Umbilical cord (tissue), 2 donors: ENCODE measurements around the gene UBE4B. TPM values are rescaled to one million over a fixed set of nuclear protein-coding genes. Genes with fewer than 3 reads are reported as not detected.

ENCODE experiments used
- DNase-seq: peaks from one replicate; pipeline ENCODE4 v3.0.0-alpha.2; 2015; ENCODE audit warnings: low spot score
- total RNA-seq: library from RNA; depleted of rRNA; stranded (reverse); fragments of >200 nt; gene quantifications from one replicate; pipeline ENCODE4 v1.2.3, GENCODE V29; 2014; ENCODE audit warnings: low replicate concordance; ENCODE audit not compliant: insufficient read depth

The UBE4B gene
- total RNA-seq, 1 donor from 2014 or later, result 36.4 TPM

DNA sequence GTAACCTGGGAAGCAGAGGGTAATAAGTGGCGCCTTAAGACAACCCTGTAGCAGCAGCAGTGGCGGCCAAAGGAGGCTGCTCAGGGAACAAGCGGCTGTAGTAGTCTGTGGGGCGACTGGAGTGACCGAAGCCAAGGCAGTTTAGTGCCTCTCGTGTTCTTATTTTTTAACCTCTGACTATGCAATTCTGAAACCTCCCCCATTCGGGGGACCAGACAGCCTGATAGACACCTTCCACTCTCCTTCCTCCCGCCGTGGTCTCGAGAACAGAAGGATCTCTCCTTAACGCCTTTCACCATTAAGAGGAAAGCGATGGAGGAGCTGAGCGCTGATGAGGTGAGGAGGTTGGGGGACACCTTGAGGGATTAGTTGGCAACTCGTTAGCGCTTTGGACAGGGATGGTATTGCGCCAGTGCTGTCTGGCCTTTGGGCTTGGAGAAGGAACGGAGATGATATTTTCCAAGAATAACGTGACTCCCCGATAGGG, 644 bp downstream of the UBE4B start:
- DNase-seq, result no peak

DNA sequence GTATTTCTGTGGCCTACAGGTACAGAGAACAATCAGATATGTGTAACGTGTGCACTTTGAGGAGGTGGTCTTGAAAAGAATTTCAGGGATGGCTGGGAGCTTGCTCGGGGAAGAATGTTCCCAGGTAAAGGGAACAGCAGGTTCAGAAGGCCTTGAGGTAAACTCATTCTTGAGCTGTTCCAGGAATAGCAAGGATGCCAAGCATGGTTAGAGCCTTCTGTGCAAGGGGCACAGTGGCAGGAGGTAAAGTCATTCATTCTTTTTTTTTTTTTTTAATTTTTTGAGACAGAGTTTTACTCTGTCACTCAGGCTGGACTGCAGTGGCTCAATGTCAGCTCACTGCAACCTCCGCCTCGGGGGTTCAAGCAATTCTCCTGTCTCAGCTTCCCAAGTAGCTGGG, 10.0 kb downstream of the UBE4B start:
- no peak for DNase-seq

DNA sequence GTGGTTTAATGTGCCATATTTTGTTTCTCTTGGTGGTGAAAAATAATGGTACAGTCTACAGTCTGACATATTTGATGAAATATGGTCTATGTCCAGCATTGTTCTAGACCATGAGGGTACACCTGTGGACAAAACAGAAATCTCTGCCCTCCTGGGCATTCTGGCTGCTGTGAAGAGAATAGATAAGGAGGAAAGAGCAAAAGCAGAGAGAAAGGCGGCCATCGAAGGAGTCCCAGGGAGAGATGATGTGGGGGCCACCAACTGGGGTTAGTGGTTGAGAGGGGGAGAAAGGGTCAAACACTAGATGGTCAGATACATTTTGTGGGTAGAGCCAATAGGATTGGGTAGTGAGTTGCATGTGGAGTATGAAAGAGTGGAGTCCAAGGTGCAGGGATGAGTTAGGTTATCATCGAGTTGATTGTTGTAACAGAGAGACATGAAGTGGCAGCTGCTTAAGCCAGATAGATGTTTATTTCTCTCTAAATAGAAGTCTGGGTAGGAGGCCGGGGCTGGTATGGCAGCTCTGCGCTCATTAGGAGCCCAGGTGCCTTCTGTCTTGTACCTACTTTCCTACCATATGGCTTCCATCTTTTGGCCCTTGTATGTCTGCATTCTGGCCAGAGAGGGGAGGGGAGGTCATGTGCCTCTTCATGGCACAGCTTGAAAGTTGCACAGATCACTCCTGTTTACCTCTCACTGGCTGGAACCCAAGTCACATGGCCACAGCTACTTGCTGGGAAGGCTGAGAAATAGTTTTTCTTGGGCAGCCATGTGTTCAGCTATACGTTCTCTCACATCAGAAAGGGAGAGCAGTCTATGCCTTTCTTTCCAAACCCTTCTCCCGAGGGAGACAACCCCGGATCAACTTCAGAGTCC, 13.0 kb downstream of the UBE4B start:
- DNase-seq, result peak; percentile 51

DNA sequence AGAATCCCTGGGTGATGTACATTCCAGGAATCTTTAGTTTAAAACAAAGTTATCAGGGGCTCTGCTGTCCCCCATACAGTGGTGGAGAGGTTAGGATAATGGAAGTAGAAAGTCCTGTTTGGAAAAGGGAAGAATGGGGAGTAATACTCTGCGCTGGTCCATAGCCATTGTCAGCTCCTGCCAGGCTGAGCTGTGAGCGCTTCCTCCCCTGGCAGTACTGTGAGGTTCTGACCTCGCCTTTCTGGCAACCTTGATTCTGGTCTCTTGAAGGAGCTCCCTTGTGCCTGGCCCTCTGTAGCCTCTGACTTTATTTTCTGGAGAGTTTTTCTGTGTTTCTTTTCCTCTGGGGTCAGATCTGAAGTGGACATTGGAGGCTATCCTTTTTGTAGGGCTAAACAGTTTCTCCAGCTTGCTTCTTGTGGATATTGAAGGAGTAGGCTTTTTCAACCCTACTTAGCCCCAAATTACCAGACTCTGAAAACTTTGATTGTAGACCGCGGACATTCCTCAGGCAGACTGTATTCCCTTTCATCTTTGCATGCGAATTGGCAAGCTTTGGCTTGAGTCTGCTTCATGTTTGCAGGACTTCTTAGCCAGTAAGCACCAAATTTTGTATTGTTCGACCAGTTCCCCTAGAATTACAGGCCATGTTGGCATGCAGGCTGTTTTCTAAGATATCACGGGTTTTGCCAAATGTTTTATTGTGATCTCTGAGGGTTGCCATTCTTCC, 13.8 kb downstream of the UBE4B start:
- no peak for DNase-seq

DNA sequence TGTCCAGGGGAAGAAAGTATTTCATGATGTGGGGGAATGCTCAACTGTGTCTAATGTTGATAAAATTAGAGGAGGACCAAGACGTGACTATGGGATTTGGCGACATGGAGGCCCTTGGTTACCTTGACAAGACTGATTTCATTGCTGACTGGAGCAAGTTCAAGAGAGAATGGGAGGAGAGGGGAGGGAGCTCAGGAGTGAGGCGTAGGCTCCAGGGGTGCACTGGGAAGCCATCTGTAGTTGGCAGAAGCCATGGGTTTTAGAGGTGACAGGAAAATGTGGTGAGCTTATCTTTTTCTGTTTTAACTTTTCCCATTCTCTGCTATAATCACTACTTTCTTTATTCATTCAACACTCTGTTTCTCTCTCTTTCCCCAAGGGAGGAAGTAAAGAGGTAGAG, 15.8 kb downstream of the UBE4B start:
- no peak for DNase-seq

DNA sequence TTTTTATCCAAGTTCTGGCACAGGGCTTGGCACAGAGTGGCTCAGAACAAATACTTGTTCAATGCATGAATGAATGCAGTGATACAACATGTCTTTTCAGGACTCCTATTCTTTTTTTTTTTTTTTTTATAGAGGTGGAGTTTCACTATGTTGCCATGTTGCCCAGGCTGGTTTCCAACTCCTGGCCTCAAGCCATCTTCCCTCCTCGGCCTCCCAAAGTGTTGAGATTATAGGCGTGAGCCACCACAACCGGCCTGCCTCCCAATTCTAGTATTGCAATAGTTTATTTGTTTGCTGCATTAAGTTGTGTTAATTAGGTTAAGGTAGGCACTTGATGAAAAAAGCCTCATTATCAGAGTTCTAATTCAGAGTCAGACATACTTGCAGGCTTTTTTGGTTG, 17.9 kb downstream of the UBE4B start:
- no peak for DNase-seq

DNA sequence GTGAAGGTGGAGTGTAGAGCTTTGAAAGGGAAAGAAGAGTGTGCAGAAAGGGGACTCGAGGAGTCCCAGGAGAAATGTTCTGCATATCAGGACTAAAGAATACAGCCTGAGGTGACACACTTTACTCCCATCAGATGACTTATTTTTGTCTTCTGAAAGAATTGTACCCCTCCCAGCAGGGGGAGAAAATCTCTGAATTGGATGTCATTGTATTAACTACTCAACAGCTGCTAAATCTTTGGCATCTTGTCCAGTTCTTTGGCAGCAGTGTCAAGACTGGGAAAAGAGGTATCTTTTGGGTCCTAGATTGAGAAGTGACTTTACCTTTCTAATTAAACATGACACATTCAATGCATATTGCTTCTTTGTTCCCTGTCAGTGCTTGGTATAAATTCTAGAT, 18.9 kb downstream of the UBE4B start:
- no peak for DNase-seq

DNA sequence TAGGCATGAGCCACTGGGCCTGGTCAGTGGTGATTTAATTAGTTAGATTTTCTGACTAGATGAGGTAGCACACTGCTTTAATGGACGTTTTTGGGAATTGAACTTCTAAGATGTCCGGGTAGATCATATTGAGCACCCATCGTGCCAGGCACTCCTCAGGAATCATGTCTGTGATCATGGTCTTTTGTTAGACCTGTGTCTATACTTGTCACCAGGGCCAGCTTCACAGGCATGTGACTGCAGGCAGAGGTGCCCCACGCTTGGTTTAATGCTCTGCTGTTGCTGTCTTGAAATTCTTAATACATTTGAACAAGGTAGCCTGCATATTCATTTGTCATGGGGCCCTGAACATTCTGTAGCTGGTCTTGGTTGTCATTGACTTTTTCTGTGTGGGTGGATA, 19.6 kb downstream of the UBE4B start:
- no peak for DNase-seq

DNA sequence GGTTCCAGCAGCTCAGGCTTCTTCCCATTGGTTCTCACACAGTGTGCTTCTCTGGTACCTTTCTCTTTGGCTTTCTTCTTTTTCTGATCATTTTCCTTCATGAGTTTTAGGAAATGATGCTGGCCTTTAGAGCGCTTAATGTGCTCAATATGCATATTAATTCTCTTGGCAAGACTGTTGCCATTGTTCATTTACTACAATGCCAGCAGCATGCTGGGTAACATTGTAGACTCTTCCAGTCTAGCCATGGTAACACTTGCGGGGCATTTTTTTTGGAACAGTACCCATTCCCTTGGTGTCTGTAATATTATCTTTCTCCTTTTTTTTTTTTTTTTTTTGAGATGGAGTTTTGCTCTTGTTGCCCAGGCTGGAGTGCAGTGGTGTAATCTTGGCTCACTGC, 21.7 kb downstream of the UBE4B start:
- DNase-seq, result no peak

DNA sequence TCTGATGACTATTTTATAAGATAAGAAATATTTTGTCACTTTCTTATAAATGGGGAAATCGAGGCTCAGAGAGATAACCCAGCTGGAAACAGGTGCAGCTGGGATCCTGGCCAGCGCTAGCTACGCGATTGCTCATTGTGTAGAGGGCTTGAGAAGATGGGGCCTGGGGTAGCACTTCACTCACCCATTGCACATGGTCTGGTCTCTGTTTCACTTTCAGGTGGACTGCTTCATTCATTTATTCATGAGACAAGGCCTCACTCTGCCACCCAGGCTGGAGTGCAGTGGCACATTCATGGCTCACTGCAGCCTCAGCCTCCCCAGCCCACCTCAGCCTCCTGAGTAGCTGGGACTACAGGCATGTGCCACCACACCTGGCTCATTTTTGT, 23.8 kb downstream of the UBE4B start:
- no peak for DNase-seq

DNA sequence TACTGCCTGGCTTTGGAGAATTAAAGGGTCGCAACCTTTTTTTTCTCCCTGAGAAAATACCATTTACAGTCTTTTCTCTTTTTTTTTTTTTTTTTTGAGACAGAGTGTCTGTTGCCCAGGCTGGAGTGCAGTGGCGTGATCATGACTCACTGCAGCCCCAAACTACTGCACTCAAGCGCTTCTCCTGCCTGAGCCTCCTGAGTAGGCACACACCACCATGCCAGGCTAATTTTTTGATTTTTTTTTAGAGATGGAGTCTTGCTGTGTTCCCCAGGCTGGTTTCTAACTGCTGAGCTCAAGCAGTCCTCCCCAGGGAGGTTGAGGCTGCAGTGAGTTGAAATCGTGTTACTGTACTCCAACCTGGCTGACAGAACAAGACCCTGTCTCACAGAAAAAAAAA, 24.6 kb downstream of the UBE4B start:
- DNase-seq, result no peak

DNA sequence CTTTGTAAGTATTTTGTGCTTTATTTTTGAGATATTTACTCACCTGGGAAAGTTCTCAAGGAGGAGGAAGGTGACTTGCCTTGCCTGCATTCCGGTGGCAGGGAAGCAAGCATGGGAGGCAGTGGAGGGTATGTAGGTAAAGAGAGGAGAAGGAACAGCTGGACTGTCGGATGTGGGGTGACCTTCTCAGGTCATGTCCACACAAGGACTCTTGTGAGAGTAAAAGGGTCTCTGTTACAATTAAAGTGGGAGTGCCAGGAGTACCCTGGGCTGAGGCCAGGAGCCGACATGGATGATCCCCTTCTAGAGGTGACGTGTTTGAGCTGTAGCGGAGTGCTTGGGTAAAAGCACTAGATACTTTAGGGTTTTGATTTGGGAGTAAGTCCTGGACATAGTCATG, 25.0 kb downstream of the UBE4B start:
- DNase-seq, result no peak

DNA sequence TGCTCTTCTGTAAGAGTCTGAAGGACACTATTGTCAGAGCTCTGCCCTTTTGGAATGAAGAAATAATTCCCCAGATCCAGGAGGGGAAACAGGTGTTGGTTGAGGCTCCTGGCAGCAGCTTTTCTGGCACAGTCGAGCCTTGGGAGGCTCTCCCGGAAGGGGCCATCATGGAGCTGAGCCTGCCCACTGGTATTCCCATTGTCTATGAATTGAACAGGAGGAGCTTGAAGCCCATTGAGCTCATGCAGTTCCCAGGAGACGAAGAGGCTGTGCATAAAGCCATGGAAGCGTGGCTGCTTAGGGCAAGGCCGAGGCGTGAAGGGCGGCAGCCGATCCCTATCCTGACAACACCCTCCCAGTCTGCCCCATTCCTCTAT, 26.6 kb downstream of the UBE4B start:
- no peak for DNase-seq

DNA sequence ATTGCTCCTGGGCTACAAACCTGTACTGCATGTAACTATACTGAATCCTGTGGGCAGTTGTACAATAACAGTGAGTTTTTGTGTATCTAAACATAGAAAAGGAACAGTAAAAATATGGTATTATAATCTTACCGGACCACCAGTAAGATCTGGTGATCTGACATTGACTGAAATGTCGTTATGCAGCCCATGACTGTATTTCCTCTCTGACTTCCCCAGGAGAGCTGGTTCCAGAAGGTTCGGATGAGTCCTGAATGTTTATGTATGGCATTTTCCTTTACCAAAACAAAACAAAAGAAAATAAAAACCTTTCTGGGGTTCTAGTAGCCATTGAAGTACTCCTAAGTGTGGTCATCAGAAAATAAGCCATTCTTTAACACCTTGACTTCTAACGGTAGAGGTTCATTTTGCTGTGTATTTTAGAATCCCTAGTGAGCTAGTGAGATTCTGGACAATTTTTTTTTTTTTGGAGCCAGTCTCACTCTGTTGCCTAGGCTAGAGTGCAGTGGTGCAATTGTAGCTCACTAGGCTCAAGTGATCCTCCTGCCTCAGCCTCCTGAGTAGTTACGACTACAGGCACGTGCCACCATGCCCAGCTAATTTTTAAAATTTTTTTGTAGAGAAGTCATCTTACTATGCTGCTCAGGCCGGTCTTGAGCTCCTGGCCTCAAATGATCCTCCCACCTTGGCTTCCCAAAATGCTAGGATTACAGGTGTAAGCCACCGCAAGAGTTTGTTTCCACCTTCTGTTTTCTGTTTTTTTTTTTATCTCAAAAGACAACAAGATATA, 27.7 kb downstream of the UBE4B start:
- DNase-seq, result no peak

DNA sequence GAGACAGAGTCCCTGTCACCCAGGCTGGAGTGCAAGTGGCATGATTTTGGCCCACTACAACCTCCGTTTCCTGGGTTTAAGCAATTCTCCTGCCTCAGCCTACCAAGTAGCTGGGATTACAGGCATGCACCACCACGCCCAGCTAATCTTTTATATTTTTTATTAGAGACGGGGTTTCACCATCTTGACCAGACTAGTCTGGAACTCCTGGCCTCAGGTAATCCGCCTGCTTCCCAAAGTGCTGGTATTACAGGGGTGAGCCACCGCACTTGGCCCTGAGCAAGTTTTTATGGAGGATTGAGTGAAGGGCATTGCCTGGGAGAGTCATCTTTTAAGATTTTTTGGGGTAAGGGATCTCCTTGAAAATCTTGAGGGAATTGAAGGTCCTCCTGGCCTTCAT, 28.5 kb downstream of the UBE4B start:
- no peak for DNase-seq

DNA sequence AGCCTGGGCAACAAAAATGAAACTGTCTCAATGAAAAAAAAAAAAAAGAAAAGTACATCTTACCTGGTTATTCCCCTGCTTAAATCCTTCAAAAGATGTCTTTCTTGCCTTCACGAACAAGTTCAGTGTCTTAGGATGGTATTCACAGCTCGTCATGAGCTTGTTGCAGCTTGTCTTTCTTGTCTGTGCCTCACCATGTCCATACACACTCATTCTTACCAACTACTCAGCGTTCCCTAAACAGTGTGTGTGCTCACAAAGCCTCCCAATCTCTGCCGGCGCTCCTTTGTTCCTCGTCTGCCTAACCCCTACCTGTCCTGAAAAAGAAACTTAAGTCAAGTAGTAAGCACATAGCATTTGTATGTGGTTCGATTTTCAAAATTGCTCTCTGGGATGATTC, 31.1 kb downstream of the UBE4B start:
- DNase-seq, result peak; percentile 78

DNA sequence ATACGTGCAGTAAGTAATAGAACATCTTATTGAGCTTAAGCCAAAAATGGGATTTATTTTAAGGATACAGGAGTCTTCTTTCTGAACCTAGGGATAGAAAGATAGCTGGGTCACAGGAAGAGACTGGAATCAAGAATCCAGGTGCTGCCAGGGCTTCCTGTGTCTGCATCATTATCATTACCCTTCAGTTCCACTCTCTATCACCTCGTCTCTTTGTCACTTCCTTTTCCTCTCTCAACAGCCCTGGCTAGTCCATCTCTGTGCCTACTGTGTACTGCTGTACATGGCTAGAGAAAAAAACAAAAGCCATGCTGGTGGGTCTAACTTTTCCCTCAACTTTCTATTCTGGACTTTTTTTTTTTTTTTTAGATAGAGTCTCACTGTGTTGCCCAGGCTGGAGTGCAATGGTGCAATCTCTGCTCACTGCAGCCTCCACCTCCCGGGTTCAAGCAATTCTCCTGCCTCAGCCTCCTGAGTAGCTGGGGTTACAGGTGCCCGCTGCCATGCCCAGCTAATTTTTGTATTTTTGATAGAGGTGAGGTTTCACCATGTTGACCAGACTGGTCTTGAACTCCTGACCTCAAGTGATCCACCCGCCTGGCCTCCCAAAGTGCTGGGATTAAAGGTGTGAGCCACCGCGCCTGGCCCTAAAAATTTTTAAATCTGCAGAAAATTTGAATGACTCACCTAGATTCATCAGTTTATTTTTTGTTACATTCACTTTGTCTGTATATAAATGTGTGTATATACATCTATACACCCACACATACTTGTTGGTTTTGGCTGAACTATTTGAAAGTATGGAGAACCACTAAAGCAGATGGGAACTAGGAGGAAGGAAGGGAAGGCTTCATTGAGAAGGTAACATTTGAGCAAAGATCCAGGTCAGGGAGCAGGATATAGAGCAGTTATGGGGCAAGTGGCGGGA, 31.9 kb downstream of the UBE4B start:
- no peak for DNase-seq

DNA sequence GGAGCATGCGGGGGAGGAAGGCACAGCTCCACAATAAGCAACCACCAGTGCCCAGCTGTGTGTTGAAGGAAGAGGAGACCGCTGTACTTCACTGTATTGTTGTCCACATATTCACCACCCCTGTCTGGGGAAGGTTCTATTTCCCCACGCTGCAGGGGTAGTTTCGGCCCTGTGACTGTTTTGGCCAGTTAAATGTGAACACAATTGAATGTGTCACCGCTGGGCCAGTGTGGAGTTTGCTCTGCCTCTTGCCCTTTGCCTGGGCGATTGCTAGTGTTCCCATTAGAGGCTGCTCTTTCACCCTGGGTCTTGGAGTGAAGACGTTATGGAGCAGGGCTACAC, 32.6 kb downstream of the UBE4B start:
- DNase-seq, result no peak

DNA sequence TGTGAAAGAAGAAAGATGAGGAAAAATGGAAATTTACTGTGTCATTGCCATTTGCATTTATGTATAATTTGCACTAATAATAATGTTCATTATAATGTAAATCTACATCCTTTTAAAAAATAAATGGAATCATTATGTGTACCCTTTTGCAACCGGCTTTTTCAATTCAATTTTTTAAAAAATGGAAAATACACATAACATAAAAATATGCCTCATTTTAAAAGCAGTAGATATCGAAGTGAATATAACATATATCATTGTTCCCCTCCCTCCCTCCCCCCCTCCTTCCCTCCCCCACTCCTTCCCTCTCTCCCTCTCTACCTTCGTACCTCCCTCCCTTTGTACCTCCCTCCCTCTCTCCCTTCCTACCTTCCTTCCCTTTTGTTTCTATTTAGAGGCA, 33.0 kb downstream of the UBE4B start:
- no peak for DNase-seq

DNA sequence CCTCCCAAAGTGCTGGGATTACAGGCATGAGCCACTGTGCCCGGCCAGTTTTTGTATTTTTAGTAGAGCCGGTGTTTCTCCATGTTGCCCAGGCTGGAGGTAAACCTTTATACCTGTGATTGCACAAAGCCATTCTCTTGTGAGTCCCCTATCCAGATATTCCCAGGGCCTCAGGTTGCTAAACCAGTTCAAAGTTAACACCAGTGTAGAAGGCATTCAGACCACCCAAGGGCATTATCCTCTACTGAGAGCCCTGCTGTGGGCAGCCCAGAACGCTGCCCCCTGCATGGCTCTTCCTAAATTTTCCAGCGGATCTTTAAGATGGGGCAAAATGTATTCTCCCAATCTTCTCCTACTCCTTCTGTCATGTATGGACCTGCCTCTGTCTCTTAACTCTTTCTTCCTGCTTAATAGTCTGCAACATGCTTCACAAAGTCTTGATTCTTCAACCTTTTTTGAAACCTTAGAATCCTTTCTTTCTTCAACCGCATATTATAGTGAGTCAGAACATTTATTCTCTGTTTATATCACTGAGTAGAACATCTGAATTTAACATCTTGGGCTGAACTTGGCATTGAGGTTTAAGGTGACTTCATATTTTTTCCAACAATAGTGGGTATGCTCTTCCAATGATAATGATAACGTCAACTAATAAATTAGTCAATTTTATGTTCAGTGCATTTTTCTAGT, 36.0 kb downstream of the UBE4B start:
- DNase-seq, result no peak

DNA sequence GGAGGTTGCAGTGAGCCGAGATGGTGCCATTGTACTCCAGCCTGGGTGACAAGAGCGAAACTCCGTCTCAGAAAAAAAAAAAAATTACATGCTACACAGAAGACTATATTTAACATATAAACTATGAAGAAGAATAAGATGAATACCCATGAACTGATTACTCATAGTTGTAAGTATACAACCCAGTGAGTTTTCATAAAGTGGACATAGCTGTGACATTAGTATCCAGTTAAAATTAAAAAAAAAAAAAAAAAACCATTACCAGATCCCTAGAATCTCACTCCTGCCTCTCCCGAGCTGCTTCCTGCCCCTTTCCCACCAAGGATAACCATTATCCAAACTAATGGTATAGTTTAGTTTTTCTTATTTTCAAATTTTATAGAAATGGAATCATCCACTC, 37.4 kb downstream of the UBE4B start:
- DNase-seq, result no peak
